ENCODE measurements around the gene FPR3. TPM values are rescaled to one million over a fixed set of nuclear protein-coding genes. Genes with fewer than 3 reads are reported as not detected.

FPR3 gene
- total RNA-seq, 1 donor from 2014 or later = not detected

DNA sequence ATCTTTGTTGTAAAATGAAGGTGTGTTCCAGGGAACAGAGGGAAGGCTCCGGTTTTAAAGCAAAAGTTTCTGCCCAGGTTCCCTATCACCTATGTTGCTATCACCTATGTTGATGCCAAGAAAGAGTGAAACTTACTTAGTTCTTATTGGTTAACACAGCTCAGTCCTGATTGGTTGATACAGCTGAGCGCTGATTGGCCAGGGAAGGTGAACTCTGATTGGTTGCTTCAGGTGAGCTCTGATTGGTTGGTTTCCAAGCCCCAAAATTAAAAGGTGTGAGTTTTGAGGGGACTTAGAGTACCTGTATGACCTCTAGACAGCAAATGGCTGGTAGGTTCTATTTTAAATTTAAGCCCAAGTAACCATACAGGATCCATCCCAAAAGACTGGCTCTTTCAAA lies 42.2 kb downstream of the FPR3 start:
- H3K4me1 Mint-ChIP-seq (ENCODE audit: low read depth) = no peaks in the 10 kb centered on the region
- peaks cover 33% of the 10 kb centered on the region for H3K9me3 Mint-ChIP-seq (ENCODE audit: low read depth)
- DNase-seq (ENCODE audit: low spot score) = no peak
- H3K27ac Mint-ChIP-seq (ENCODE audit: unreplicated experiment) = no peak overlapping the region
- peaks cover 3% of the 10 kb centered on the region for H3K36me3 Mint-ChIP-seq (ENCODE audit: low read depth)
- H3K4me3 Mint-ChIP-seq (ENCODE audit: unreplicated experiment) = no peak overlapping the region
- H3K27me3 Mint-ChIP-seq (ENCODE audit: low read depth) = no peaks in the 10 kb centered on the region
- TF ChIP-seq, protein P1, sequence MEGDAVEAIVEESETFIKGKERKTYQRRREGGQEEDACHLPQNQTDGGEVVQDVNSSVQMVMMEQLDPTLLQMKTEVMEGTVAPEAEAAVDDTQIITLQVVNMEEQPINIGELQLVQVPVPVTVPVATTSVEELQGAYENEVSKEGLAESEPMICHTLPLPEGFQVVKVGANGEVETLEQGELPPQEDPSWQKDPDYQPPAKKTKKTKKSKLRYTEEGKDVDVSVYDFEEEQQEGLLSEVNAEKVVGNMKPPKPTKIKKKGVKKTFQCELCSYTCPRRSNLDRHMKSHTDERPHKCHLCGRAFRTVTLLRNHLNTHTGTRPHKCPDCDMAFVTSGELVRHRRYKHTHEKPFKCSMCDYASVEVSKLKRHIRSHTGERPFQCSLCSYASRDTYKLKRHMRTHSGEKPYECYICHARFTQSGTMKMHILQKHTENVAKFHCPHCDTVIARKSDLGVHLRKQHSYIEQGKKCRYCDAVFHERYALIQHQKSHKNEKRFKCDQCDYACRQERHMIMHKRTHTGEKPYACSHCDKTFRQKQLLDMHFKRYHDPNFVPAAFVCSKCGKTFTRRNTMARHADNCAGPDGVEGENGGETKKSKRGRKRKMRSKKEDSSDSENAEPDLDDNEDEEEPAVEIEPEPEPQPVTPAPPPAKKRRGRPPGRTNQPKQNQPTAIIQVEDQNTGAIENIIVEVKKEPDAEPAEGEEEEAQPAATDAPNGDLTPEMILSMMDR (IDR thresholded peaks at IDR 0.05) = no peak

DNA sequence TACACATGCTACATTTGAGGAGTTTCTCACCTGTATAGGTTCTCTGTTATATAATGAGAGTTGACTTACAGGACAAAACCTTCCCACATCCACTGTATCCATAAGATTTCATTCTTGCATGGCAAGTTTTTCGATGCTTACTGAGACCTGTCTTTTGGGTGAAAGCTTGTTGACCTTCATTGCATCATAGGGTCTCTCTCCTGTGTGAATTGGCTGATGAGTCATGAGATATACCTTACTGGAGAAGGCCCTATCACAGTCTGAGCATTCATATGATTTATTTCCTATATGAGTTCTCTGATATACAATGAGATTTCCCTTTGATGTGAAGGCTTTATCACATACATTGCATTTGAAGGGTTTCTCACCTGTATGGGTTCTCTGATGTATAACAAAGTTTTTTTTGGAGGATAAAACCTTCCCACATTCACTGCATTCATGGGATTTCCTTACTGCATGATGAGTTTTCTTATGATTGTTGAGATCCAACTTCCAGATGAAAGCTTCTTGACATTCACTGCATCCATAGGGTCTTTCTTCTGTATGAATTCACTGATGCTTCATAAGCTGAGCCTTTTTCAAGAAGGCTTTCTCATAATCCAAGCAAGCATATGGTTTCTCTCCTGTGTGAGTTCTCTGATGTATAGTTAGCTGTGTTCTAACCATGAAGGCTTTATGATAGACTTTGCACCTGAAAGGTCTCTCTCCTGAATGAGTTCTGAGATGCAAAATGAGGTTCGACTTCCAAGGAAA lies 67.1 kb downstream of the FPR3 start:
- Mint-ChIP-seq H3K36me3 (ENCODE audit: low read depth) (peaks cover 53% of the 10 kb centered on the region), H3K4me1 (ENCODE audit: low read depth) (no peaks in the 10 kb centered on the region), H3K27ac (ENCODE audit: unreplicated experiment) (no peak overlapping the region), H3K9me3 (ENCODE audit: low read depth) (peaks cover 79% of the 10 kb centered on the region), H3K27me3 (ENCODE audit: low read depth) (no peaks in the 10 kb centered on the region), H3K4me3 (ENCODE audit: unreplicated experiment) (no peak overlapping the region)
- TF ChIP-seq, protein P1 (IDR thresholded peaks at IDR 0.05) = no peak
- DNase-seq (ENCODE audit: low spot score) = no peak

DNA sequence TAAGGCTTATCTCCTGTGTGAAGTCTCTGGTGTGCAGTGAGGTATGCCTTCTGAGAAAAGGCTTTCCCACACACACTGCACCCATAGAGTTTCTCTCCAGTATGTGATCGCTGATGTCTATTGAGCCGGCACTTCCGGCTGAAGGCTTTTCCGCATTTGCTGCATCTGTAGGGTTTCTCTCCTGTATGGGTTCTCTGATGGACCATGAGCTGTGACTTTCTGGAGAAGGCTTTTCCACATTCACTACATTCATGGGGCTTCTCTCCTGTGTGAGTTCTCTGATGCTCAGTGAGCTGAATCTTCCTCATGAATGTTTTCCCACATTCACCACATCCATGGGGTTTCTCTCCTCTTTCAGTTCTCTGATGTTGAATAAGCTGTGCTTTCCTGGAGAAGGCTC lies 78.1 kb downstream of the FPR3 start:
- TF ChIP-seq, protein P1 (IDR thresholded peaks at IDR 0.05) = no peak
- Mint-ChIP-seq H3K27me3 (ENCODE audit: low read depth) (no peaks in the 10 kb centered on the region), H3K4me1 (ENCODE audit: low read depth) (no peaks in the 10 kb centered on the region), H3K27ac (ENCODE audit: unreplicated experiment) (no peak overlapping the region), H3K9me3 (ENCODE audit: low read depth) (peaks cover 89% of the 10 kb centered on the region), H3K36me3 (ENCODE audit: low read depth) (peaks cover 82% of the 10 kb centered on the region), H3K4me3 (ENCODE audit: unreplicated experiment) (no peak overlapping the region)
- no peak for DNase-seq (ENCODE audit: low spot score)

Other genes starting within 250 kb of the FPR3 start
- 6.3 to 14.3 TPM (median 8.9 TPM) in 3 replicates for gene ZNF175, start 223.9 kb upstream of the FPR3 start, total RNA-seq
- gene SIGLEC5, start 164.8 kb upstream of the FPR3 start, total RNA-seq = not detected in 3 replicates
- not detected in 3 replicates for gene SIGLEC14, start 148.3 kb upstream of the FPR3 start, total RNA-seq
- gene SPACA6, start 101.8 kb upstream of the FPR3 start, total RNA-seq = 20.4 to 39.5 TPM (median 24.3 TPM) in 3 replicates
- gene HAS1, start 71.2 kb upstream of the FPR3 start, total RNA-seq = not detected in 3 replicates
- gene FPR1, start 43.3 kb upstream of the FPR3 start, total RNA-seq = not detected in 3 replicates
- gene FPR2, start 34.0 kb upstream of the FPR3 start, total RNA-seq = not detected in 3 replicates
- gene ZNF577, start 92.8 kb downstream of the FPR3 start, total RNA-seq = 11.2 to 17.4 TPM (median 11.2 TPM) in 3 replicates
- gene ZNF649, start 109.9 kb downstream of the FPR3 start, total RNA-seq = 10.7 to 13.7 TPM (median 11.2 TPM) in 3 replicates
- gene ZNF613, start 132.3 kb downstream of the FPR3 start, total RNA-seq = 6.4 to 7.2 TPM (median 6.5 TPM) in 3 replicates
- 5.6 to 10.3 TPM (median 7.0 TPM) in 3 replicates for gene ZNF350, start 191.7 kb downstream of the FPR3 start, total RNA-seq
- 8.5 to 10.8 TPM (median 9.8 TPM) in 3 replicates for gene ZNF615, start 213.1 kb downstream of the FPR3 start, total RNA-seq
- gene ZNF614, start 233.2 kb downstream of the FPR3 start, total RNA-seq = 6.0 to 8.3 TPM (median 7.4 TPM) in 3 replicates

Measured in chondrocyte (in vitro differentiated cells).